ENCODE data around the gene CRYGS.

Gene CRYGS

GRCh38 chr3:186493525-186494255 is 50.5 kb downstream of the CRYGS start:
- DNase-seq (ENCODE audit: low read depth in 3 of 3) = no peak

GRCh38 chr3:186492385-186492984 is 51.7 kb downstream of the CRYGS start:
- DNase-seq (ENCODE audit: low read depth in 3 of 3) = no peak

GRCh38 chr3:186489507-186489906 is 54.7 kb downstream of the CRYGS start:
- DNase-seq (ENCODE audit: low read depth in 3 of 3) = no peak

Measured in stimulated activated CD4-positive, alpha-beta T cell treated with anti-CD3 and anti-CD28 coated beads, TNF-alpha, amount 100 ng/mL, for 4 hours (primary cell).